T-helper 22 cell (primary cell): Measurements from ENCODE around the gene HAPLN2.
"Not testable (repeated sequence)": the region's sequence is repeated elsewhere in the genome, so short reads cannot be mapped to it uniquely, and the experiment has no call there.

Experiments
- DNase-seq: peaks from one replicate; pipeline ENCODE4 v3.0.0-alpha.2; 2020; ENCODE audit warnings: low read depth

Gene HAPLN2

GRCh38 chr1:156618853-156619581 lies at the start of gene HAPLN2:
Gene HAPLN2 (plus strand): TSS chr1:156619415. CDS start chr1:156623491, 4,076 bp downstream.
- DNase-seq, result no peak

DNA sequence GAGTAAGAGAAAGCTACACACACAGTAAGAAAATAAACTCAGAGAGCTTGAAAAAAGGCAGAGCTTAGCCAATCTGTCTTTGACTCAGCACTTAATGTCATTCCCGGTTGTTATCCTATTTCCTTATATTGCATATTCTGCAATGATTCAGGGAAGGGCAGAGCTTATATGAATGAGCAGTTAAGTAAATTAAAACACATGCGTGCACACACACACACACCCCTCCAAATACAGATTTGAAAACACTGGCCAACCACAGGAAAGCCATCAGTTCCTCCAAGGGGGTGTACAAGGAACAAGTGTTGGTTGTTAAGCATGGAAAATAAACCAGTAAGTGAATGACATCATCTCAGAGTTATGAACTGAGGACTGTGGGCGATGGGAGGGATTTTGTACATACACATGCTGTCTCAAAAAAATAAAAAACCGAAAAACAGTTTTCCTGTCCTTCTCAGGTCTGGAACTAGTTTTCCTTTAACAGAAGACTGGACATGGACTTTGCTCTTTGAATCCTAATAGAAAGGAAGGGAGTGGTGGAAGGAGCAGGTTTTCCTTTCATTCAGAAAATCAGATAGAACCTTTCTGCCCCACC lies 47.9 kb upstream of the HAPLN2 start:
- no peak for DNase-seq

GRCh38 chr1:156571919-156572662 lies 47.1 kb upstream of the HAPLN2 start, which contains the start of gene IQGAP3:
Gene IQGAP3 (minus strand): TSS chr1:156572565. CDS start chr1:156572529, 36 bp downstream.
- peak; percentile 64 for DNase-seq

DNA sequence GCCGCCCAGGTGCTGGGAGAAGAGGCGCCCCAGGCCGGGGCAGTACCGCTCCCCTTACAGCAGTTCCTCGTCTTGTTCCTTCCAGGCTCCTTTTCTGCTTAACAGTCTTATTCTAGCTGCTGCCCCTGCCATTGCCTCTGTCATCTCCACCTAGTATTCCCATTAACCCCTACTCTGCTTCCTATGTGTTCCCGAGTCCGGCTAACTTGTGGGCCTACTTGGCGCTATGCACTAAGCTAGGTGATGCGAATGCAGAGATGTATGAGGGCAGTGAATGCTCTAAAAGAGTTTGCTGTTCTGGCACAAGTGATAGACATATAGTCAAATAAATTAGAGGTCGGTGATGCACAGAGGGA lies 46.6 kb upstream of the HAPLN2 start:
- no peak for DNase-seq

- no peak for DNase-seq
These were observed 45.1 kb upstream of the HAPLN2 start for GRCh38 chr1:156574039-156574633.

GRCh38 chr1:156577550-156577949 lies 41.7 kb upstream of the HAPLN2 start:
- no peak for DNase-seq

DNA sequence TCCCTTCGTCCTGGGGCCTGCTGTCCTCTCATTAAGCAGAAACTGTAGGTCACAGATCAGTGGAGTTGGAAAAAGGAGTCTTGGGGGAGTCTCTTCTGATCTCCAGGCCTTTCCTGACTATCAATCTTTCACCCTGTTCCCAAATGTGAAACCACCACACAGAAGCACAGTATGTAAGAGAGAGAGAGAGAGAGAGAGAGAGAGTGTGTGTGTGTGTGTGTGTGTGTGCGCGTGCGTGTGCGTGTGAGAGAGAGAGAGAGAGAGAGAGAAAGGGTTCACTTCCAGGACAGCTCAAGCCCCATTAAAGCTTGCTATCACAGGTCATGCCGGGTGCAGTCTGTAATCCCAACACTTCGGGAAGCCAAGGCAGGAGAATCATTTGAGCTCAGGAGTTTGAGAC lies 41.2 kb upstream of the HAPLN2 start:
- DNase-seq, result no peak

GRCh38 chr1:156579472-156579871 lies 39.7 kb upstream of the HAPLN2 start, which contains the start of gene TTC24:
Gene TTC24 (plus strand): TSS chr1:156579723. CDS start chr1:156581365, 1,642 bp downstream.
- DNase-seq, result no peak

- DNase-seq, result no peak
These were observed 37.4 kb upstream of the HAPLN2 start for GRCh38 chr1:156581661-156582387.

GRCh38 chr1:156582388-156583017 lies 36.7 kb upstream of the HAPLN2 start:
- DNase-seq, result no peak

DNA sequence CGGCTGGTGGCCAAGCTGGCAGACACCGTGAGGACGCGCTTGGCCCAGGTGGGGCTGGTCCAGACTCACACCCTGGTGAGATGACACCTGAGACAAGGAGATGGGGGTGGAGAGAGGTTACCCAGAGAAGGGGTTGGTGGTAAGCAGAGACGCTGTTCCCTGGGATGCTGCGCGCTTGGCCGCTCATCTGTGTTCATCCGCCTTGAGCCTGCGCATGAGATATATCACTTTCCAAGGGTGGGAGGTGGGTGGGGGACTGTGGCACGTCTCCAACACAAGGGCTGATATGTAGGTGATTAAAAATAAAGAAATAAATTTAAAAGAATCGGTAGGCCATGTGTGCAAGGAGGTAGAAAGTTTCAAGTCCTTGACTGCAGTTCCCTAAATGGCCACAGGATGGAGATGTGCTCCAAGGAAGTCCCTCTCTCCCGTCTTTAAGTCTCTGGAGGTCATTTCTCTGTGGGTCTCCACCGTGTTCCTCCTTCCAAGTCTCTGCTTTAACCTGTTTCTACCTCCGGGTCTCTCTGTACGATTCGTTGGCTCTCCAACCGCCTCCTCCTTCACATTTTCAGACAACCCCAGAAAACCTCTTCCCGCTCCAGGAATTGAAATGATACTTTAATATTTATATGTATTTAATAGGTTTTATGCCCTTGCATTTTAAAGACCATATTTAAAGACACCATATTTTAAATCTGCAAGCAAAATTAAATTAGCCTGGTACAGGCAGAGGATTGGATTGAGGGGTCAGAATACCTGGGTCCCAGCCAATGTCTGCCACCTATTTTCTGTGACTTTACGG lies 35.2 kb upstream of the HAPLN2 start:
- peak; percentile 35 for DNase-seq

- no peak for DNase-seq
These were observed 34.4 kb upstream of the HAPLN2 start for GRCh38 chr1:156584813-156585212.

DNA sequence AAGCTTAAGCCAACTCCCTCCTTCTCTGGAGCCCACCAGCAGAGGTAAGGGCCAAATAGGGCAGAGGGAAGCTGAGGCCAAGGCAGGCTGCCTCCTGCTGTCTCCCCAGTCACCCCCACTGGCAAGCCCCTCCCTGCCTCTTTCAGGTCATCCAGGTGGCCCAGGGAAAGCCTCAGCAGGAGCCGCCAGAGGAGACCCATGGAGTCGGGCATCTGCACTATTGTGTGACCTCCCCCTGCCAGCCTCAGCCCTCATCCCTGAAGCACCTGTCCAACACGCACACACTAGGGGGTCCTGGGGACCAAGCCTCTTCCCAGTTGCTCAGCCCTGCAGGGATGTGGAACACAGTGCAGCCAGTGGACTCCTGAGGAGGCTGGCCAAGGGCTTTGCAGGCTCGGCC lies 32.9 kb upstream of the HAPLN2 start:
- no peak for DNase-seq

DNA sequence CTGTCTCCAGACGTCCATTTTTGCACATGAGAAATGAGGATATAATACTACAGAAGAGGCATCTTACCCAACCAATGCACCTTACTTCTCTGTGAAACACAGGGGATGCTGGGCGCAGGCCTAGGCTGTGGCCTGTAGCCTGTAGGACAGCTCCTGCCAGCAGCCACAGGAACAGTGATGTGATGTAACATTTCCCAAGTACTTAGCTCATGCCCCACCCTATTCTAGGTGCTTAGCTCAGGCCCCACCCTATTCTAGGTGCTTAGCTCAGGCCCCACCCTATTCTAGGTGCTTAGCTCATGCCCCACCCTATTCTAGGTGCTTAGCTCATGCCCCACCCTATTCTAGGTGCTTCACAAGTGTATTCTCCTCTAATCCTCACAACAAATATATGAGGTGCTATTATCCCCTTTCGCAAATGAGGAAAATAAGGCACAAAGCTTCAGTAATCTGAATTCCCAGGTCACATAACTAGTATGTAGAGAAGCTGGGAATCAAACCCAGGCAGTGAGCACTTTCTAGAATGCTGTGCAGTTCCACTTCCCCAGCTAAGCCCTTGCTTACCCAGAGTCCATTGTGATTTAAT lies 32.2 kb upstream of the HAPLN2 start:
- no peak for DNase-seq

GRCh38 chr1:156587927-156588326 lies 31.3 kb upstream of the HAPLN2 start:
- not testable (repeated sequence) for DNase-seq

DNA sequence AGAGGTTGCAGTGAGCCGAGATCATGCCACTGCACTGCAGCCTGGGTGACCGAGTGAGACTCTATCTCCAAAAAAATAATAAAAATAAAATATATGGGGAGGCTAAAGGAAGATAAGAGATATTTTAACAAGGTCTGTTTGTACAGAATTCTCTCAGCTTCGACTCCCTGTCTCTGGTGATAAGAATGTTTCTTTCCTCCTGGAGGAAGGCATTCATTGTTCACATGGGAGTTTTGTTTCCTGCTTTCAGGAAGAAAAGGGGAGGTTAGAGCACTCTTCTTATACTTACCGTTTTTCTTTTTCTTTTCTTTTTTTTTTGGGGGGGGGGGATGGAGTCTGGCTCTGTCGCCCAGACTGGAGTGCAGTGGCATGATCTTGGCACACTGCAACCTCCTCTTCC lies 29.7 kb upstream of the HAPLN2 start:
- no peak for DNase-seq

GRCh38 chr1:156590326-156591180 lies 28.7 kb upstream of the HAPLN2 start:
- DNase-seq, result no peak

DNA sequence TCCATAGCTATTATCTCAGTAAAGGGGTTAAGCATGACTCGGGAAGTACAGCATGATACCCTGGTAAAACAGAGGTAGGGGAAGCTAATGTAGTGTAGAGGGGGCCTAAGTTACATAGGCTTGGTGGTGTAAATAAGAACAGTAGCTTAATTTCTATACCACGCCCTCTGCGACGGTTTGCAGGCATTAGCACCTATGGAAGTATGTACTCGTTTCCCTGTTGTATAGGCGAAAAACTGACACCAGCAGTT lies 28.1 kb upstream of the HAPLN2 start:
- DNase-seq, result no peak

DNA sequence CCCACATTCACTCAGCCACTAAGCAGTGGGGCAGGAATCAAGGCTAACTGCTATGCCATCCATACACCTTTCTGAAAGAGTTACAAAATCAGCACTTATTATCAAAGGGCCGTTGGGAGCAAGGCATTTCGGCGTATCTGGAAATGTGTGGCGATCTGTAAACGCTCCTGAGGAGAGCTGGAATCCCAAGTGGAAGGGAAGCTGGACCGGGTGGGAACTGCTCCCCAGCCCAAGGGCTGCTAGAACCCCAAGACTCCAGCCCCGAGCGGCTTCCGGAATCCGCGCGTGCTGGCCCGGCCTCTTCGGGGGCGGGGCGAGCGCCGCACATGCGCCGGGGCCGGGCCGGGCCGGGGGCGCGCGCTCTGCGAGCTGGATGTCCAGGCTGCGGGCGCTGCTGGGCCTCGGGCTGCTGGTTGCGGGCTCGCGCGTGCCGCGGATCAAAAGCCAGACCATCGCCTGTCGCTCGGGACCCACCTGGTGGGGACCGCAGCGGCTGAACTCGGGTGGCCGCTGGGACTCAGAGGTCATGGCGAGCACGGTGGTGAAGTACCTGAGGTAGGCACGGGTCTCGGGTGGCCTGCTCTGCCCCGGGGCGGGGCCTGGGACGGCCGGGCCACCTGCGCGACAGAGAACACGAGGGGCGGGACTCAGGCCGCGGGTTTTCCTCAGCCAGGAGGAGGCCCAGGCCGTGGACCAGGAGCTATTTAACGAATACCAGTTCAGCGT lies 27.6 kb upstream of the HAPLN2 start, which contains the start of gene NAXE:
TSS of gene NAXE (plus strand) at position 345 of the 726 bp plus-strand sequence. CDS start at position 374, 29 bp downstream.
- DNase-seq, result peak; percentile 50
